Neuronal stem cell (in vitro differentiated cells): ENCODE data around the gene ATP8B3.

Experiments
- DNase-seq: peaks from one replicate; pipeline ENCODE4 v3.0.0-alpha.2; 2013; ENCODE audit warnings: low spot score
- H2AFZ ChIP-seq: one replicate; pipeline ENCODE4 v1.6.1; 2013; ENCODE audit warnings: mild to moderate bottlenecking, low read length, inconsistent platforms
- H2AK5ac ChIP-seq: 2 replicates; pipeline ENCODE4 v1.6.1; 2013; ENCODE audit warnings: low read depth, mild to moderate bottlenecking, inconsistent platforms, low read length, moderate library complexity, mixed read lengths
- H2BK120ac ChIP-seq: 2 replicates; pipeline ENCODE4 v1.6.1; 2013; ENCODE audit warnings: low read depth, mild to moderate bottlenecking, inconsistent platforms, low read length, moderate library complexity, mixed read lengths
- H2BK12ac ChIP-seq: one replicate; pipeline ENCODE4 v1.6.1; 2013; ENCODE audit warnings: low read length, inconsistent platforms
- H2BK15ac ChIP-seq: 2 replicates; pipeline ENCODE4 v1.6.1; 2013; ENCODE audit warnings: mild to moderate bottlenecking, low read length, inconsistent platforms, mixed read lengths
- H2BK5ac ChIP-seq: one replicate; pipeline ENCODE4 v1.6.1; 2013; ENCODE audit warnings: inconsistent platforms, mild to moderate bottlenecking, low read length, moderate library complexity
- H3K14ac ChIP-seq: one replicate; pipeline ENCODE4 v1.6.1; 2013; ENCODE audit warnings: low read length, inconsistent platforms
- H3K18ac ChIP-seq: 2 replicates; pipeline ENCODE4 v1.6.1; 2013; ENCODE audit warnings: low read length, inconsistent platforms
- H3K23ac ChIP-seq: 2 replicates; pipeline ENCODE4 v1.6.1; 2013; ENCODE audit warnings: low read depth, mild to moderate bottlenecking, mixed read lengths, low read length, inconsistent platforms; ENCODE audit not compliant: poor library complexity
- H3K27ac ChIP-seq: replicated peaks from 3 replicates; pipeline ENCODE4 v1.5.1; 2013; ENCODE audit warnings: low read length, inconsistent platforms
- H3K27me3 ChIP-seq, 3 experiments: 2 replicates each; pipeline ENCODE4 v1.6.1; 2013; ENCODE audit warnings: low read length in 3 of 3, mild to moderate bottlenecking in 2 of 3, inconsistent platforms in 1 of 3, low read depth in 1 of 3, mixed read lengths in 1 of 3, moderate library complexity in 1 of 3; ENCODE audit not compliant: control insufficient read depth in 3 of 3, insufficient read depth in 3 of 3
- H3K36me3 ChIP-seq, 2 donors: replicated peaks in 1 of 2; 2 replicates each; pipeline ENCODE4 v1.6.1; 2013; ENCODE audit warnings: low read length in 2 of 2; ENCODE audit not compliant: control insufficient read depth in 2 of 2, insufficient read depth in 2 of 2
- H3K4ac ChIP-seq: 2 replicates; pipeline ENCODE4 v1.6.1; 2013; ENCODE audit warnings: inconsistent platforms, mild to moderate bottlenecking, low read length, moderate library complexity
- H3K4me1 ChIP-seq, 2 donors: 1 replicate in 1 of 2; 2 replicates in 1 of 2; pipeline ENCODE4 v1.6.1; 2013; ENCODE audit warnings: low read length in 2 of 2, low read depth in 1 of 2; ENCODE audit not compliant: control insufficient read depth in 2 of 2, insufficient read depth in 1 of 2
- H3K4me2 ChIP-seq: one replicate; pipeline ENCODE4 v1.6.1; 2013; ENCODE audit warnings: mild to moderate bottlenecking, low read length, inconsistent platforms; ENCODE audit not compliant: insufficient read depth, poor library complexity, severe bottlenecking
- H3K4me3 ChIP-seq, 2 donors: 2 replicates each; pipeline ENCODE4 v1.5.1; 2013; ENCODE audit warnings: low read length in 2 of 2, mild to moderate bottlenecking in 2 of 2, inconsistent platforms in 1 of 2, moderate library complexity in 1 of 2
- H3K79me1 ChIP-seq: one replicate; pipeline ENCODE4 v1.6.1; 2013; ENCODE audit warnings: low read depth, mild to moderate bottlenecking, inconsistent platforms, low read length, moderate library complexity
- H3K9ac ChIP-seq: one replicate; pipeline ENCODE4 v1.6.1; 2013; ENCODE audit warnings: mild to moderate bottlenecking, low read depth, low read length, inconsistent platforms; ENCODE audit not compliant: poor library complexity
- H3K9me3 ChIP-seq, 2 donors: replicated peaks in 1 of 2; 2 replicates each; pipeline versions ENCODE3 to v1.6.1; 2013; ENCODE audit warnings: low read length in 2 of 2, mild to moderate bottlenecking in 2 of 2, inconsistent platforms in 1 of 2, low read depth in 1 of 2, mixed read lengths in 1 of 2, moderate library complexity in 1 of 2; ENCODE audit not compliant: control insufficient read depth in 2 of 2, insufficient read depth in 1 of 2
- H4K8ac ChIP-seq: one replicate; pipeline ENCODE4 v1.6.1; 2013; ENCODE audit warnings: low read depth, mild to moderate bottlenecking, inconsistent platforms, low read length, moderate library complexity
- H4K91ac ChIP-seq: one replicate; pipeline ENCODE4 v1.6.1; 2013; ENCODE audit warnings: low read length, low read depth, mild to moderate bottlenecking, inconsistent platforms; ENCODE audit not compliant: poor library complexity
- WGBS, 2 donors: extraction: QIAGEN DNeasy Blood & Tissue Kit; methylation state at CpG; one replicate each; pipeline ENCODE4 v1.1.7; 2013; ENCODE audit warnings: missing lambda C conversion rate in 2 of 2, mixed read lengths in 1 of 2; ENCODE audit not compliant: insufficient read length in 2 of 2, insufficient replicate concordance in 1 of 2; ENCODE audit errors: extremely low coverage in 2 of 2; 5-methylcytosine and 5-hydroxymethylcytosine counted together

The ATP8B3 gene

DNA sequence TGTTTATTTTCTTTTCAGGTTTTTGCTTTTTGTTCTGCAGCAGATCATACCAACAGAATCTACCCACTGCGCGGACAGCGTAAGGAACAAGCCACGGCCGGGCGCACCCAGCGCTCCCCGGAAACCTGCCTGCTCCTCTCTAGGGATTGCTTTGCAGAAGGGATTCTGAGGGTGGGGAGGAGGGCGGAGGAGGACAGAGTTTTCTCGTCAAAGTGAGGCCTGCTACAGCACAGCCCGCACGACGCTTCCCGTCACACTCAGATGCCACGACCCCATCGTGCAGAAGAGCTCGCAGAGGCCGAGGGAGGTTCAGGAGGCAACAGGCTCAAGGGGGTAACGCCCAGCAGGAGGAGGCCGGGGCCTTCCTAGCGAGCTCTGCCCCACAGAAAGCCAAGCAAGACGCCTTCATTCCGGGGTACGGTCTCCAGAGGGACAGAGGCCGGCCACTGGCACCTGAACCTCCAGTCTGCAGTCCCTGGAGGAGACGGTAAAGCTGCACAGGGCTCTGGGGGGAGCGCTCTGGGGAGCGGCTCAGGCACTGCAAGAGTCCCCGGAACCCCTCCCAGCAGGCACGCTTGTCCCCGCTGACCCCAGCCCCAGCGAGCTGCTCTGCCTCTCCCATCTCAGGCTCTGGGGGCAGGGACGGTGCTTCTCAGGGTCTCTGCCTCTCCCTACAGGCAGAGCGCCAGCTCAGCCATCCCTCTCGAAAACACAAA lies 29.3 kb upstream of the ATP8B3 start:
- WGBS, 2 donors = no CpG with 5 or more reads among the region's 35 CpGs
- H3K4me3 ChIP-seq = no peak overlapping the region

DNA sequence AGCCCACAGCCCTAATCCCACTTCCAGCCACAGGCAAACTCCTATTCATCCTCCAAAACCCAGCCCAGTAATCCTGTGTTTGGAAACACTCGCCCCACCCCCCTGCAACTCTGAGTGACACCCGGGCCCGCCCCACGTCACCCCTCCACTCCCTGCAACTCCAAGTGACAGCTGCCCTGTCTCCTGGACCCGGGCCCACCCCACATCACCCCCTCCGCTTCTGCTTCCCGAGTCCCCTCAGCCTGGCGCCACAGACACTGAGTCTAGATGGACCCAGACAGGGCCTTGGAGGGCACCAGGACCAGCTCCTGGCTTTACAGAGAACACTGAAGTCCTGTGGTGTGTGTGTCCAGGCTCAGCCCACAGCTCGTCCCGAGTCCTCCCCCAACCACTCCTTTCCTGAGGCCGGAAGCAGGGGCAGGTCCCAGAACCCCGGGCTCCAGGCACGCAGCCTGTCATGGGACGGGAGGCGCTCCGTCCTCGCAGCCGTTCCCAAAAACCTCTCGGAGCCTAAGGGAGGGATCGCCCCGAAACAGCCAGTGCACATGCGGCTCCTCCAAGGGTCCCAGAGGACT lies 28.6 kb upstream of the ATP8B3 start:
- Histone ChIP-seq H3K9ac (peak overlapping the region; percentile 44), H3K23ac (no peak overlapping the region), H3K9me3 (no peaks in the 10 kb centered on the region), H3K4me2 (no peak overlapping the region), H2BK120ac (no peak overlapping the region), H4K8ac (no peak overlapping the region), H3K14ac (no peak overlapping the region), H3K27ac (no peak overlapping the region), H3K4me3 (no peak overlapping the region), H3K27me3 (no peaks in the 10 kb centered on the region), H2BK15ac (no peak overlapping the region), H4K91ac (no peak overlapping the region), H2AK5ac (no peak overlapping the region), H3K4ac (no peak overlapping the region), H2BK5ac (no peak overlapping the region), H3K79me1 (peaks cover 38% of the 10 kb centered on the region), H3K36me3 (peaks cover 5 to 27% of the 10 kb centered on the region in 2 donors), H3K18ac (no peak overlapping the region), H2AFZ (no peak overlapping the region), H2BK12ac (no peak overlapping the region), H3K4me1 (peaks cover 2 to 15% of the 10 kb centered on the region in 2 donors)
- DNase-seq = no peak
- WGBS, 2 donors = no CpG with 5 or more reads among the region's 22 CpGs

More for the DNA sequence above, 29.3 kb upstream of the ATP8B3 start:
- Histone ChIP-seq H2BK5ac (no peak overlapping the region), H3K9ac (peak overlapping the region; percentile 38), H3K9me3 (no peaks in the 10 kb centered on the region), H3K27me3 (no peaks in the 10 kb centered on the region), H3K14ac (no peak overlapping the region), H3K23ac (peak overlapping the region; percentile 55), H3K18ac (no peak overlapping the region), H4K8ac (no peak overlapping the region), H2BK15ac (no peak overlapping the region), H2BK120ac (no peak overlapping the region), H3K27ac (no peak overlapping the region), H3K36me3 (peaks cover 5 to 32% of the 10 kb centered on the region in 2 donors), H3K4me1 (peaks cover 2 to 19% of the 10 kb centered on the region in 2 donors), H3K4ac (no peak overlapping the region), H2AFZ (no peak overlapping the region), H2AK5ac (no peak overlapping the region), H2BK12ac (no peak overlapping the region), H3K79me1 (peaks cover 42% of the 10 kb centered on the region), H3K4me2 (no peak overlapping the region), H4K91ac (no peak overlapping the region)
- DNase-seq = no peak

DNA sequence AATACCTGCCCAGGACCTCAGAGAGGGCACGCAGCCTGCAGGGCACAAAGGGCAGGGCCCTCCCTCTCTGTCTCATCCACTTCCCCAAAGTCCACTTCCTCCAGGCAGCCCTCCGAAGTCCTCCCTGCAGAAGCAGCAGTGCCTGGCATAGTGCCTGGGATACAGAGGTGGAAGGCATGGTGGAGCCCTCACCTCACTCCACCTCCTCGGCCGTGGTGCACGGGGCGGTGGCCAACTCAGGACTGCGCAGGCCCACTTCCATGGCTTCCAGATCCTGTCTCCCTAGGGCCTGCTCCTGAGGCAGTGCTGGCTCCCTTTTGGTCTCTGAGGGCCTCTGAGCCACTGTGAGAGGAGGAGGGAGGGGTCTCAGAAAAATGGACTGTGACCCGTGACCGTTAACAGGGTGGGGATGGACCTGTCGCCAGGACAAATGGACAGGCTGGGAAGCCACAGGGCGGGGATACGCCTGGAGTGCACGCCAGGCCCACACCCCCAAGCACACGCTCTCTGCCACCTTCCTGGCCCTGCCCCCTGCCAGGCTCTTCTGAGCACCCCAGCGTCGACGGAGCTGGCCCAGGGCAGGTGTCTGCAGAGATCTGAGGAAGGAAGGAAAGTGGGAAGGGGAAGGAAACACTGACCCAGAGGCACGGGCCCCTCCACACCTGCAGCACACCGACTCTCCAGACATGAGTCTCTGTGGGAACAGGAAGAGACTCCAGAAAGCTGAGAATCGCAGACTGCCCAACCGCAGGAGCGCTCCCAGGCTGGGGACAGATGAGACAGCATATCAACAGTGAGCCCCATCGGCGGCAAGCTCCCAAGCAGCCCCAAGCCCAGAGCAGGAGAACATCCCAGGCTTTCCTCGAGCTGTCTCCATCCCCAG lies 27.8 kb upstream of the ATP8B3 start:
- Histone ChIP-seq H2AFZ (no peak overlapping the region), H3K9ac (no peak overlapping the region), H3K4me3 (peak overlapping the region in 1 of 2 donors; percentile 9), H3K36me3 (peaks cover under 1 to 19% of the 10 kb centered on the region in 2 donors), H3K9me3 (no peaks in the 10 kb centered on the region), H3K4me2 (no peak overlapping the region), H3K27ac (no peak overlapping the region), H3K27me3 (no peaks in the 10 kb centered on the region), H3K14ac (no peak overlapping the region), H2AK5ac (peak overlapping the region; percentile 49), H3K79me1 (peaks cover 31% of the 10 kb centered on the region), H2BK120ac (no peak overlapping the region), H3K23ac (peak overlapping the region; percentile 57), H3K4ac (no peak overlapping the region), H2BK12ac (no peak overlapping the region), H3K4me1 (peaks cover 2 to 15% of the 10 kb centered on the region in 2 donors), H2BK15ac (no peak overlapping the region), H2BK5ac (no peak overlapping the region), H3K18ac (no peak overlapping the region), H4K8ac (no peak overlapping the region), H4K91ac (no peak overlapping the region)
- no peak for DNase-seq
- WGBS, 2 donors = no CpG with 5 or more reads among the region's 25 CpGs
